ENCODE data around the gene SLC9B1. TPM values are rescaled to one million over a fixed set of nuclear protein-coding genes. Genes with fewer than 3 reads are reported as not detected.
A peak's percentile ranks its signal among the peaks of the same experiment; 100 is the strongest.
"Not testable (repeated sequence)": the region's sequence is repeated elsewhere in the genome, so short reads cannot be mapped to it uniquely, and the experiment has no call there.

The SLC9B1 gene
- total and polyA plus RNA-seq, 8 donors, result 0.23 to 1.0 (median 0.44) TPM

GRCh38 chr4:102878901-102879300, 140.6 kb downstream of the SLC9B1 start:
- H3K4me3 ChIP-seq, result no peak overlapping the region
- no peak for ATAC-seq
- peak overlapping the region in 1 of 4 donors; percentile 16 for H3K27ac ChIP-seq
- H3K27me3 ChIP-seq, result no peaks in the 10 kb centered on the region
- H3K36me3 ChIP-seq, result no peaks in the 10 kb centered on the region
- peaks cover 0 to 10% (median 8%) of the 10 kb centered on the region in 3 donors for H3K4me1 ChIP-seq
- FAIRE-seq, result no peak
- 90 to 94% methylated on average over 3 of the region's 3 CpGs for WGBS, 2 donors
- no peaks in the 10 kb centered on the region for H3K9me3 ChIP-seq
- intact Hi-C loops (cut with DNase I), result no loop called here
- DNase-seq, result no peak
- TF ChIP-seq CTCF (IDR thresholded peaks at IDR 0.05), result no peak

GRCh38 chr4:102878349-102878748, 141.2 kb downstream of the SLC9B1 start:
- Histone ChIP-seq H3K27ac (peak overlapping the region in 2 of 4 donors; percentile 13 to 16), H3K4me1 (peaks cover 0 to 10% (median 8%) of the 10 kb centered on the region in 3 donors)
- WGBS, 2 donors, result 28 to 44% methylated on average over 4 of the region's 4 CpGs
- H3K27me3 ChIP-seq; FAIRE-seq; H3K4me3 ChIP-seq; H3K9me3 ChIP-seq; intact Hi-C loops (cut with DNase I); H3K36me3 ChIP-seq: not testable (repeated sequence)
- DNase-seq (peak in 4 of 6 donors; percentile 26 to 56 (median 40)), ATAC-seq (peak; percentile 48 to 78 (median 68))

GRCh38 chr4:102877477-102878106, 141.9 kb downstream of the SLC9B1 start:
- Histone ChIP-seq H3K27ac (peak overlapping the region in 2 of 4 donors; percentile 13 to 15), H3K4me1 (peaks cover 0 to 10% (median 8%) of the 10 kb centered on the region in 3 donors)
- peak in 1 of 6 donors; percentile 34 for DNase-seq
- WGBS, 2 donors, result 95 to 98% methylated on average over 3 of the region's 3 CpGs
- FAIRE-seq; H3K4me3 ChIP-seq; H3K27me3 ChIP-seq; H3K36me3 ChIP-seq; ATAC-seq; H3K9me3 ChIP-seq; intact Hi-C loops (cut with DNase I): not testable (repeated sequence)

GRCh38 chr4:102871772-102872171, 147.7 kb downstream of the SLC9B1 start:
- Histone ChIP-seq H3K4me3 (no peak overlapping the region), H3K27ac (no peak overlapping the region), H3K27me3 (no peaks in the 10 kb centered on the region), H3K4me1 (peaks cover 0 to 16% (median 14%) of the 10 kb centered on the region in 3 donors), H3K9me3 (no peaks in the 10 kb centered on the region), H3K36me3 (no peaks in the 10 kb centered on the region)
- no peak for FAIRE-seq
- intact Hi-C loops (cut with DNase I), result no loop called here
- 57 to 59% methylated on average over 2 of the region's 2 CpGs for WGBS, 2 donors
- no peak for DNase-seq
- TF ChIP-seq CTCF (IDR thresholded peaks at IDR 0.05), result no peak
- no peak for ATAC-seq

- Histone ChIP-seq H3K4me1 (peaks cover 0 to 16% (median 14%) of the 10 kb centered on the region in 3 donors), H3K36me3 (no peaks in the 10 kb centered on the region), H3K4me3 (peak overlapping the region; percentile 53 to 74 (median 58)), H3K9me3 (no peaks in the 10 kb centered on the region), H3K27ac (peak overlapping the region; percentile 86 to 98 (median 94)), H3K27me3 (no peaks in the 10 kb centered on the region)
- TF ChIP-seq CTCF (IDR thresholded peaks at IDR 0.05), result no peak
- ATAC-seq, result peak; percentile 0 to 12 (median 6)
- no peak for FAIRE-seq
- WGBS, 2 donors, result 1 to 3% methylated on average over 19 of the region's 19 CpGs
- no peak for DNase-seq
- intact Hi-C loops (cut with DNase I), result no loop called here
Measured at GRCh38 chr4:102869569-102870197, 149.8 kb downstream of the SLC9B1 start.
